ENCODE measurements around the gene WHAMM.
"Not testable (repeated sequence)": the region's sequence is repeated elsewhere in the genome, so short reads cannot be mapped to it uniquely, and the experiment has no call there.

WHAMM gene

GRCh38 chr15:82809308-82810060, at the start of gene WHAMM:
Gene WHAMM (plus strand): TSS chr15:82809628. CDS start chr15:82809727, 99 bp downstream.
- in situ Hi-C loops (cut with MboI; ENCODE audit: low sequenced_read_pairs): no loop called here

- in situ Hi-C loops (cut with MboI; ENCODE audit: low sequenced_read_pairs): no loop called here
Observed at GRCh38 chr15:82763361-82764116, 45.9 kb upstream of the WHAMM start.

- in situ Hi-C loops (cut with MboI; ENCODE audit: low sequenced_read_pairs): no loop called here
Observed at GRCh38 chr15:82764117-82764490, 45.3 kb upstream of the WHAMM start.

- in situ Hi-C loops (cut with MboI; ENCODE audit: low sequenced_read_pairs): no loop called here
Observed at GRCh38 chr15:82764740-82765139, 44.7 kb upstream of the WHAMM start.

- in situ Hi-C loops (cut with MboI; ENCODE audit: low sequenced_read_pairs): not testable (repeated sequence)
Observed at GRCh38 chr15:82766201-82766600, 43.2 kb upstream of the WHAMM start.

- in situ Hi-C loops (cut with MboI; ENCODE audit: low sequenced_read_pairs): no loop called here
Observed at GRCh38 chr15:82767163-82767829, 42.1 kb upstream of the WHAMM start.

- in situ Hi-C loops (cut with MboI; ENCODE audit: low sequenced_read_pairs): no loop called here
Observed at GRCh38 chr15:82768414-82769054, 40.9 kb upstream of the WHAMM start.

- in situ Hi-C loops (cut with MboI; ENCODE audit: low sequenced_read_pairs): no loop called here
Observed at GRCh38 chr15:82771789-82772607, 37.4 kb upstream of the WHAMM start.

GRCh38 chr15:82774496-82774895, 34.9 kb upstream of the WHAMM start:
- in situ Hi-C loops (cut with MboI; ENCODE audit: low sequenced_read_pairs): no loop called here

- in situ Hi-C loops (cut with MboI; ENCODE audit: low sequenced_read_pairs): no loop called here
Observed at GRCh38 chr15:82778755-82779154, 30.7 kb upstream of the WHAMM start.

- in situ Hi-C loops (cut with MboI; ENCODE audit: low sequenced_read_pairs): no loop called here
Observed at GRCh38 chr15:82781349-82781748, 28.1 kb upstream of the WHAMM start.

GRCh38 chr15:82788496-82788895, 20.9 kb upstream of the WHAMM start:
- in situ Hi-C loops (cut with MboI; ENCODE audit: low sequenced_read_pairs): no loop called here

GRCh38 chr15:82789491-82789890, 19.9 kb upstream of the WHAMM start:
- in situ Hi-C loops (cut with MboI; ENCODE audit: low sequenced_read_pairs): no loop called here

- in situ Hi-C loops (cut with MboI; ENCODE audit: low sequenced_read_pairs): no loop called here
Observed at GRCh38 chr15:82790321-82790720, 19.1 kb upstream of the WHAMM start.

- in situ Hi-C loops (cut with MboI; ENCODE audit: low sequenced_read_pairs): no loop called here
Observed at GRCh38 chr15:82792068-82792467, 17.4 kb upstream of the WHAMM start.

- in situ Hi-C loops (cut with MboI; ENCODE audit: low sequenced_read_pairs): no loop called here
Observed at GRCh38 chr15:82793737-82794136, 15.7 kb upstream of the WHAMM start.

GRCh38 chr15:82798104-82798503, 11.3 kb upstream of the WHAMM start:
- in situ Hi-C loops (cut with MboI; ENCODE audit: low sequenced_read_pairs): no loop called here

- in situ Hi-C loops (cut with MboI; ENCODE audit: low sequenced_read_pairs): no loop called here
Observed at GRCh38 chr15:82798531-82799166, 10.8 kb upstream of the WHAMM start.

- in situ Hi-C loops (cut with MboI; ENCODE audit: low sequenced_read_pairs): no loop called here
Observed at GRCh38 chr15:82799183-82799841, 10.1 kb upstream of the WHAMM start.
